Ureter (tissue), 1 donor: ENCODE measurements around the gene PDXP. TPM values are rescaled to one million over a fixed set of nuclear protein-coding genes. Genes with fewer than 3 reads are reported as not detected.
"Not testable (repeated sequence)": the region's sequence is repeated elsewhere in the genome, so short reads cannot be mapped to it uniquely, and the experiment has no call there.

Experiments used
- DNase-seq: peaks from one replicate; pipeline ENCODE4 v3.0.0-alpha.2; 2020; ENCODE audit warnings: low spot score
- total RNA-seq: library from RNA; stranded (reverse); gene quantifications from one replicate; pipeline ENCODE4 v1.2.4, GENCODE V29; 2023
- donor health status: DM: yes; HTN: yes; CAD: no.

PDXP gene, protein sequence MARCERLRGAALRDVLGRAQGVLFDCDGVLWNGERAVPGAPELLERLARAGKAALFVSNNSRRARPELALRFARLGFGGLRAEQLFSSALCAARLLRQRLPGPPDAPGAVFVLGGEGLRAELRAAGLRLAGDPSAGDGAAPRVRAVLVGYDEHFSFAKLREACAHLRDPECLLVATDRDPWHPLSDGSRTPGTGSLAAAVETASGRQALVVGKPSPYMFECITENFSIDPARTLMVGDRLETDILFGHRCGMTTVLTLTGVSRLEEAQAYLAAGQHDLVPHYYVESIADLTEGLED
- 5.2 TPM for total RNA-seq

DNA sequence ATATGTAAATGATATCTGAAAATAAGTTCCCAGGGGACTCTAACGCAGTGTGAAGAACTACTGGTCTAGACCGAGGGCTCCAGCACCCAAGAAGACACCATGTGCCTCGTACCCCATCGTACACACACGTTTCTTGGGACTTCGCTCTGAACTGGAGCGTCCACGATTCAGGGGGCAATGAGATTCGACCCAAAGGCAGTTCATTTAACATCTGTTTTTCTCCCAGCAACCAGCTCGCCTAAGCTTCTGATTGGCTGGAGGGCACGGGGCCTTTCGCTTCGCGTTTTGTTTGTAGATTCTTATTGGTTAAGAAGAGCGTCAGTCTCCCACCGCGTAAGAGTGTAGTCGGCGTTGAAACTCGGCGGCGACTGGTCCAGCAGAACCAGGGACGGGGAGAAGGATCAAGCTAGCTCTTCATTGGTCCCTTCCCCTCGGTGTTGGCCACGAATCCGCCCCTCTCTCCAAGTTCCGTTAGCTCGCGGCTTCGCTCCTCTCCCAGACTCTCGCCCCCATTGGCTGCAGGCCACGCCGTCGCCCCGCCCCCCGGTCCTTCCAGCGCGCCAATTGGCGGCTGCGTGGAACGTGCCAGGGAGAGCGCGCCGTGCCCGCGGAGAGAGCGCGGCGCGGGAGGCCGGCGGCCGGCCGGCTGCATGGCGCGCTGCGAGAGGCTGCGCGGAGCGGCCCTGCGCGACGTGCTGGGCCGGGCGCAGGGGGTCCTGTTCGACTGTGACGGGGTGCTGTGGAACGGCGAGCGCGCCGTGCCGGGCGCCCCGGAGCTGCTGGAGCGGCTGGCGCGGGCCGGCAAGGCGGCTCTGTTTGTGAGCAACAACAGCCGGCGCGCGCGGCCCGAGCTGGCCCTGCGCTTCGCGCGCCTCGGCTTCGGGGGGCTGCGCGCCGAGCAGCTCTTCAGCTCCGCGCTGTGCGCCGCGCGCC is at the start of gene PDXP:
Gene PDXP (plus strand): TSS at position 591 of the 933 bp plus-strand sequence. CDS start 60 bp downstream, at position 651.
- peak; percentile 99 for DNase-seq

DNA sequence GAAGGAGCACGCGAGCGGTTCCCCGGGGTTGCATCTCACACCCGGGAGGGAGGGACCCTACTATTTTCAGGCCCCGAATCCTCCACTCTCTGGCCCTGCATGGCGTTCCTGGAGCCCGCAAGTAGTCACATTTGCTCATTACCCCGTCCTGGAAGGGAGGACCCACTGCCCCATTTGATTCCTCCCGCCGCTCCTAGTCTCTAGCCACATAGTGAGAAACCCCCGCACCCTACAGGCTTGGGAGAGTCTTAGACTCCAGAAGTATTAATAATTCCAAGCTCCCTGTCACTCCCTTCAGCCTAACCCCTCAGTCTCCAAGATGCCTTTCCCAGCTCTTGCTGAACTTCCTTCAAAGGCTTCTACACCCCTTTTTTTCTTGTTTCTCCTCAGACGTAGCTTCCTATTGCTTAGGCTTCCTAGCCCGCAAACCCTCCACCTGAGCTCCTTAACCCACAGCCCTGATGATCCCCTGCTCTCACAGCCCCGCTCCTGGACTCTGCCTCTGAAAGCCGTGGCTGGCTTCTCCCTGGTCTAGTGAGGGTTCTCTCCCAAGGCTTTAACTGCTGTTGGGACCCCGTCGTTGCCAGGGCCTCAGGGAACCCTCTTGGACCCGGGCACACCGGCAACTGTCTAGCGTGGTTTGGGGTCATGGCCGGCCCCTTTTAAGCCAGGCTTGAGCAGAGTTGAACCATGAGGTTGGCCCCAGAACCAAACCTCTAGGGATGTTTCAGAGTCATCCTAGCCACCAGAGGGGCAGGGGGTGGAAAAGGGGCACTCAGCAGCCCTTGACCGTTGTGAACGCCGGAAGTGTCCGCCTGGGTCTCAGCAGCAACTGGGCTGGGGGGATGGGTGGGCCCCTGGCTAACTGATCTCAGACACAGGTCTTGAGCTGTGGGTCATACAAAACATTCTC is 49.0 kb upstream of the PDXP start:
- no peak for DNase-seq

DNA sequence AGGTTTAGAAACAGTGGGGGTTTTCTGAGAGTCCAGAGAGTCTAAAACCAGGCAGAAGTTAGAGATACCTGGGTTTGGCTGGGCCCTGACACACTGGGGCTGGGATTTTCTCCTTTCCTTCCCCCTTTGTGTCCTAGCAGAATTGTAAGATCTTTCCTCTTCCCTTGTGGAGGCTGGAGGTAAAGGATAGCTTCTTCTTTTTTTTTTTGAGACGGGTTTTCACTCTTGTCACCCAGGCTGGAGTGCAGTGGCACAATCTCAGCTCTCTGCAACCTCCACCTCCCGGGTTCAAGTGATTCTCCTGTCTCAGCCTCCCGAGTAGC is 48.4 kb upstream of the PDXP start:
- not testable (repeated sequence) for DNase-seq

DNA sequence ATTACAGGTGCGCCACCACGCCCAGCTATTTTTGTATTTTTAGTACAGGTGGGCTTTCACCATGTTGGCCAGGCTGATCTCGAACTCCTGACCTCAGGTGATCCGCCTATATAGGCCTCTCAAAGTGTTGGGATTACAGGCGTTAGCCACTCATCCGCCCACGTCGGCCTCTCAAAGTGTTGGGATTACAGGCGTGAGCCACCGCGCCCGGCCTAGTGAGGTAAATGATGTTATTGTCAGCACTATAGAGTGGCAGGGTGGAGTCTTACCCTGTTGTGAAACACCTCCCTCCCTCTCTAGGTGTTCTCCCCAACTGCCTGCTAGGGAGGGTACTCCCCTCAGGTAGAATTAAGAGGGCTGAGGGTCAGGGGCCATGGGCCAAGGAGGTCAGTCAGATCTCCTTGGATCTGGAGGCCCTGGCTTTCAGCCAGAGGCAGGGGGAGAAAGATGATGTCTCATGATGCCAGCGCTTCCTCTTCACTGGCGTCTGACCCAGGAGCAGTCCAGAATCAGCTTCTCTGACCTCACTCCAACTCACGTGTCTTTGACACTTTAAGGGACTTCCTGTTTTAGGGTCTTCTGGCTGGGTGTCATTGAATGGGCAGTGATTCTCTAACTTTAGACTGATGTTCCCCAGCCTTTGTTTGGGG is 47.9 kb upstream of the PDXP start:
- no peak for DNase-seq

DNA sequence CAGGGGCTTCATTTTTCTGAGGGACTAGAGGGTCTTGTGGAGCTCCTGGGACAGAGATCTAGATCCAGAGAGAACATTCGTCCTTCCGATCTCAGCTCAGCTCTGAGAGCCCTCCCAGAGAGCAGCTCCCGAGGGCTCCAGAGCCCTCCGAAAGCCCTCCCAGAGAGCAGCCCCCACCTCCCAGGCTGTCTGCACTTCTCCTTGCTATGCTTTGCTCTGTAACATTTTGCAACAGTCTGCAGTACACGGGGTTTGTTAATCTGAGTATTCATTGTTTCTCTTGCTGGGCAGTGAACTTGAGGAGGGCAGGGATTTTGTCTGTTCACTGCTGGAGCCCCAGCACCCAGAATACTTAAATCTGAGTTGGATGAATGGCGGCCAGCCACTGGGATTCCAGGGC is 47.3 kb upstream of the PDXP start:
- no peak for DNase-seq

DNA sequence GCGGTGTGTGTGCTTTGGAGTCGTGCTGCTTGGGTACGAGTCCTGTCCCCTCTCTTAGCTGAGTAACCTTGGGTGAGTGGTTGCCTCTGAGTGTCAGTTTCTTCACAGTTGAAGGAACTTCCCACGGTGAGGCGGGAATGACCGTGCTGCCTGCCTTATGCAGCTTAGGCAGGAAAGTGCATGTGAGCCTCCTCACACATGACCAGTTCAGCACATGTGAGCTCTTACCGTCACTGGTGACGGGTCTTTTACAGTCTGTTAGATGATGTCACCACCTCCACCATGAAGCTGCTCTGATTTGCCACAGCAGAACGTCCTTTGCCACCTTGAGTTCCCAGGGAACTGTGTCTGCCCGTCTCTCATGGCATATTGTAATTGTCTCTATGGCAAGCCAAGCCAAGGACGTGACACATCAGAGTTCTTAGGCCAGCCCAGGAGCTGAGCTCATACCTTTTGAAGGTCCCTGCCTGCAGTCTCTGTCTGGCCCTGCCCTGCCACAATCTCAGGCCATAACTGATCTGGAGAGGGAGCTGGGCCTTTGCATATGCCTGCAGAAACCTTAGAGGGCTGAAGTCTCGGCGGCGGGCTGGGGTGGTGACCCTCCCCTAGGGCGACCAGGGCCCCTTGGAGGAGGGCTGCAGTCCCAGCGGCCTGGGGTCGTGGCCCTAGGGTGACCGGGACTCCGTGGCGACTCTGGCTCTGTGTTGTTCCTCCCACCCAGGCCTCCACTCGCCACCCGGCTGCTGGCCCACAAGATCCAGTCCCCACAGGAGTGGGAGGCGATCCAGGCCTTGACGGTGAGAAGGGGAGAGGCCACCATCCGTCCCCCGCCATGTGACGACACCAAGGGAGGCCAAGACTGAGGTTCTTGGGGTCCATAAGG is 42.1 kb upstream of the PDXP start:
- DNase-seq: no peak

DNA sequence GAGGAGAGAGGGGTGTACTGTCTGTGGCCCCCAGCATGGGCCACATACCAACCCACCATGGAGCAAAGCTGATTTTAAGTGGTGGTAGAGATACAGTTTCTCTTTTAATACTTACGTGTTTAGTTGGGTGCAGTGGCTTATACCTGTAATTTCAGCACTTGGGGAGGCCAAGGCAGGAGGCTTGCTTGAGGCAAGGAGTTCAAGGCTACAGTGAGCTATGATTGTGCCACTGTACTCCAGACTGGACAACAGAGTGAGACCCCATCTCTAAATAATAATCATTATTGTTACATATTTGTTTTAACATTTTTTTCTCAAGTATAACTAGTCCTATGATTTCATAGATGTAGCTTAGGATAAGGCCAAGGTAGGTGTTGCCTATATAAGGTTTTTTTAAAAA is 41.1 kb upstream of the PDXP start:
- no peak for DNase-seq

DNA sequence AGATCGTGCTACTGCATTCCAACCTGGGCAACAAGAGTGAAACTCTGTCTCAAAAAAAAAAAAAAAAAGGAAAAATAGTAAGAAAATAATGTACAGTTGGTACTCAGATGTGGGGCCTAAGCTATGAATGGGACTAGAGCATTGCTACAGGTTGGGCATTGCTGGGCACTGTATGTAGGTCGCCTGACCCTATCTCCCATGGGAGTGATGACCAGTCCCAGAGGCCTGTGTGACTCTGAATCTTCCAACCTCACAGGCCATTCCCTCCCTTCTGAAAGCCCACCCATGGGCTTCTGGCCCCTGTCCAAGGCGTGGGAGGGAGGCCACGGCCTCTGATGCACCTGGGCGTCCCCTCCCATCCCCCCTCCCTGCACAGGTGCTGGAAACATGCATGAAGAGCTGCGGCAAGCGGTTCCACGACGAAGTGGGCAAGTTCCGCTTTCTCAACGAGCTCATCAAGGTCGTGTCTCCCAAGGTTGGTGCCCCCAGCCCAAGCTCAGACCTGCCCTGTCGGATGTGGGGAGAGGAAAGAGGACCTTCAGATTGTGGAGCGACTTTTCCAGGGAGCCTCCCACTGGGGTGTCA is 40.4 kb upstream of the PDXP start:
- DNase-seq: no peak

DNA sequence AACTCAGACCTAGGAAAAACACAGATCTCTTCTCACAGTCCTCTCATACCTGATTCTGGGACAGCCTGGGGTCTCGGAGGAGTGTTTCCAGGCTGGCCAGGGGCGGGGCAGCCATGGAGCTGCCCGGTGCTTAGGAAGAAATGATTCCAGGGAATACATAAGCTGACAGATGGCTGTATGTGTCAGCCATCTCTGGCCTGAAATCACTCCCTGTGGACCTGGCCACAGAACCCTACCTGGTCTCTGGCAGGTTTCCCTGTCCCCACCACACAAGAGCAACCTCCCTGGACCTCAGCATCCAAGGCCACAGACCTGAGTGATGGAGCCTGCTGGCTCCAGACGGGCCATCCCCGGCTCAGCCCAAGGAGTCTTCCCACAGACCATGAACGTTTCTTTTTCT is 39.8 kb upstream of the PDXP start:
- no peak for DNase-seq

DNA sequence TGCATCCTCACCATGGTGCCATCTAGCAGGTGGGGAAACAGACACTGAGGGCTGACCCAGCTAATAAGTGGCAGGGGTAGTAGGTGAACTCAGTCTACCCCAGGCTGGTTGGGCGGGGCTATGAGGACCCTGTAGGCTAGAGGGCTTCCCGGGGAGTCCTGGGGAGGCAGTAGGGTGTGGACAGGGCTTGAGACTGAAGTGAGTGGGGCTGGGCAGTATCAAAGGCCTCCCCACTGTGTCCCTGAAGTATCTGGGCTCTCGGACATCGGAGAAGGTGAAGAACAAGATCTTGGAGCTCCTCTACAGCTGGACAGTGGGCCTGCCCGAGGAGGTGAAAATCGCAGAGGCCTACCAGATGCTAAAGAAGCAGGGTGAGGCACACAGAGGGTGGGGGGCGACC is 38.5 kb upstream of the PDXP start:
- no peak for DNase-seq

DNA sequence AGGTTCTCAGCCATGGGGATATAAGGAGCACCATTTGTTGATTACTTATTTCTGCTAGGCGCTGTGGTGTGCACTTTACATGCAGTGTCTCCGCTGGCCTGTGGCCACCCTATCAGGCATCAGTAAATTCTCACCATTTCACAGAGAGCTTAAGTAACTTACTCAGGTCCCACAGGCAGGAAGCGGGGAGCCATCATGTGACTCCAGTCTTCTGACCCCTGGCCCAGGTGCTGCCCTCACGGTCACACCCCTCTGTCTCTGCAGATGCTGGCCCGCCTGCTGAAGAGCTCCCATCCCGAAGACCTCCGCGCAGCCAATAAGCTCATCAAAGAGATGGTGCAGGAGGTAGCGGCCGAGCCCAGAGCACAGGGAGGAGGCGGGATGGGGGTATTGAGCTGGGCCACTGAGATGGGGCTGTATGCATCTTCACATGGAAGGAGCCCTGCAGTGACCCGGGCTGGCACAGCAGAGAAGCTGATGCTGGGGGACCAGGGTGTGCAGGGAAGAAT is 37.1 kb upstream of the PDXP start:
- DNase-seq: no peak

DNA sequence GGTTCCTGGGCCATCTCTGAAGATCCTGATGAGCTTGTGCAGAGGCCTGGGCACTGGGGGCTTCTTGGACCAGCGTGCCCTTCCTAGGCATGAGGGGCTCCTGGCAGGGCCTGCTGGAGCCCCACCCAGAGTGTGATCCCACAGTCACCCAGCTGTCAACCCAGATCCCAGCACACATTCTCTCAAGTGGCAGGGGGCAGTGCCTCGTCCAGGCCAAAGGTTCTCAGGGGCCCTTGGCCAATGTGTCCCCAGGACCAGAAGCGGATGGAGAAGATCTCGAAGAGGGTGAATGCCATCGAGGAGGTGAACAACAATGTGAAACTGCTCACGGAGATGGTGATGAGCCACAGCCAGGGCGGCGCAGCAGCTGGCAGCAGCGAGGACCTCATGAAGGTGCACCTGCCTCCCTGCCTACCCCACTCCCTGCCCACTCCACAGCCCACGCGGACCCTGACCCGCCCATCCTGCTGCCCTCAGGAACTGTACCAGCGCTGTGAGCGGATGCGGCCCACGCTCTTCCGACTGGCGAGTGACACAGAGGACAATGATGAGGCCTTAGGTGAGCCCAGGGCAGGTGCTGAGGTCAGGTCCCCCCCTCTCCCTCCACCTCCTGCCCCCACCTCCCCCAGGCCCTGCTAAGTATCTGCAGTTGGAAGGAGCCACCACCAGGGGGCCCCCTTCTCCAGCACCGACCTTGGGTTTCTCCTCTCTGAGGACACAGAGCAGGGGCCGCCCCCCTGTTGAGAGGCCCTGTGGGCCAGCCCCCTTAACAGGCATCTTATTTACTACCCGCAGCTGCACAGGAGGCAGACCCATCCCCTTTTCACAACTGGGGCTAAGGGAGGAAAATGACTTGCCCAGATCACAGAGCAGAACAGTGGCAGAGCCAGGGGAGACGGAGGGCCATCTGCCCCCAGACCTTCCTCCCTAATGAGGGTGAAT is 35.2 kb upstream of the PDXP start:
- no peak for DNase-seq

DNA sequence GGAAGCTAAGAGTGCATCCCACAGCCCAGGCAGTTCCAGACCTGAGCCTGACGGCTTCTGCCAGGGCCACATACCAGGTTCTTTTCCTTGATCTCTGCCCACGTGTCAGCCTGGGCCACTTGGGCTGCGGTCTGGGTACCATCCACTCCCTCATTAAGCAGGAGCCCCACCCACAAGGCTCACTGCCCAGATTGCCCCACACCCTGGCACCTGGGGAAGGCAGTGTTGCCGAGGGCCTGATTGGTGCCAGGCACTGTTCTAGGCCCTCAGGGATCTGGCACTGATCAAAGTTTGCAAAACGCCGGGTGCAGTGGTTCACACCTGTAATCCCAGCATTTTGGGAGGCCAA is 34.5 kb upstream of the PDXP start:
- no peak for DNase-seq

DNA sequence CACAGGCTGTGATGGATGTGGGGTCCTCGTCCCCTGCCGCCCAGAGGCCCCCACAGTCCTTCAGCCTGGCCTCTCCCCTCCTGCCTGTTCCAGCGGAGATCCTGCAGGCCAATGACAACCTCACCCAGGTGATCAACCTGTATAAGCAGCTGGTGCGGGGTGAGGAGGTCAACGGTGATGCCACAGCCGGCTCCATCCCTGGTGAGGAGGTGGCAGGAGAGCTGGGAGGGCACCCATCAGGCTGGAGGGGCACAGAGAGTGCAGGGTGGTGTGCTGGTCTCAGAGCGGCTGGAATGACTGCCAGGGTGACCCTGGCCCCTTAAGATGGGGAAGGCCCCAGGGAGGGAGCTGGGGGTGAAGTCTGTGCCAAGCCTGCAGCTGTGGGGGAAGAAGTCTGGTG is 33.6 kb upstream of the PDXP start:
- DNase-seq: no peak

DNA sequence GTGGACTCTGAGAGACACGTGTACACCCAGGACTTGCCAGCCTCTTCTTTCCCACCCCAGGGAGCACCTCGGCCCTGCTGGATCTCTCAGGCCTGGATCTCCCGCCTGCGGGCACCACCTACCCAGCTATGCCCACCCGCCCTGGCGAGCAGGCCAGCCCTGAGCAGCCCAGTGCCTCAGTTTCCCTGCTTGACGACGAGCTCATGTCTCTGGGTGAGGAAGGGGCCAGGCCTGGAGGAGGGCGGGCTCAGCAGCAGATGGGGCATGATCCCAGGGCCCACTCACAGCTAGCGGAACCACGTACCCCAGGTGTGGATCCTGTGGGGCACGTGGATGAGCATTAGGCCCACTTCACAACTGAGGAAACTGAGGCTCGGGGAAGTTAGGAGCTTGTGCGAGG is 32.8 kb upstream of the PDXP start:
- DNase-seq: no peak

DNA sequence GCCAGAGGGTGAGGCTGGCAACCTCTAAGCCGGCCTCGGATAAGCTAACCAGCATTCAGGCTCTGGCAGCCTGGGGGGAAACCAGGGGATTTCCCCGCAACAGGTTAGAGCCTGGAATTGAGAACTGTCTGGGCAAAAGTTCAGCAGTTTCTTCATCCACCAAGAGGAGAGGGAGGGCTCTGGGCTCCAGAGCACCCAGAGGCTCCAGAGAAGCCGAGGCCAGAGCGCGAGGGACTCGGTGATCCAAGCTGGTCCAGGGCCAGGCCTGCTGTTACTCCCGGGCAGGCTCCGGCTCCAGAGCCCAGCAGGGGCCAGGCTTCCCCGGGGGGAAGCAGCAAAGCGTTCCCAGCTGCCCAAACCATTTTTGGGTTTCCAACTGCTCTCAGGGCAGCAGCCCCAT is 32.4 kb upstream of the PDXP start:
- DNase-seq: peak; percentile 63

DNA sequence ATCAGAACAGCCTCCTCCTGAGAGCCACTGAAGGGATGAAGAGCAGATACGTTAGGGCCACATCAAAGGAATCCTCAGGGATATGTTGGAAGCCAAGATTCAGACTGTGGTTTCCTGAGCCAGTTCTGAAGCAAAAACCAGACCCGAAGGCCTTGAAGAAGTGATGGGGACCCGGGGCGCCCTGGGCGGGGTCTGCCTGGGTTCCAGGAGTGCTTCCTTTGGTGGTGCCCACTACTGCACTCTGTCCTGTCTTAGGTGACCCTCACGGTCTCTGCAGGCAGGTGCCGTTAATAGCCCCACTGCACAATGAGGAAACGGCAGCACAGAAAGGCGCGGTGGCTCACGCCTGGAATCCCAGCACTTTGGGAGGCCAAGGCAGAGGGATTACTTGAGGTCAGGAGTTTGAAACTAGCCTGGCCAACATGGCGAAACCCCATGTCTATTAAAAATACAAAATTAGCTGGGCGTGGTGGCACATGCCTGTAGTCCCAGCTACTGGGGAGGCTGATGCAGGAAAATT is 31.9 kb upstream of the PDXP start:
- DNase-seq: no peak

DNA sequence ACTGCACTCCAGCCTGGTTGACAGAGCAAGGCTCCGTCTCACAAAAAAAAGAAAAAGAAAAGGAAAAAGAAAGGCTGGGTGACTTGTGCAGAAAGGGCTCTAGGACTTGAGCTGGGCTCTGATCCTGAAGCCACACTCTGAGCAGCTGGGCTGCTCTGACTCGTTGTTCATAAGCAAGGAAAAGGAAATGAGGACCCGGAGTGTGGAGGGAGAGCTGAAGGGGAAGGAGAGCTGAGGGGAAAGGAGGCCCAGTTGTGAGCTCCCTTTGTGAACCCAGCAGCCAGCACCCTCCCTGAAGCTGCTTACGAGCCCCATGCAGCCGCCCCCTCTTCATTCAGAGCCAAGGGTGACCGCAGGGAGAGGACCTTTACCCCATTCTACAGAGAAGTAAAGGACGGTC is 31.4 kb upstream of the PDXP start:
- no peak for DNase-seq

DNA sequence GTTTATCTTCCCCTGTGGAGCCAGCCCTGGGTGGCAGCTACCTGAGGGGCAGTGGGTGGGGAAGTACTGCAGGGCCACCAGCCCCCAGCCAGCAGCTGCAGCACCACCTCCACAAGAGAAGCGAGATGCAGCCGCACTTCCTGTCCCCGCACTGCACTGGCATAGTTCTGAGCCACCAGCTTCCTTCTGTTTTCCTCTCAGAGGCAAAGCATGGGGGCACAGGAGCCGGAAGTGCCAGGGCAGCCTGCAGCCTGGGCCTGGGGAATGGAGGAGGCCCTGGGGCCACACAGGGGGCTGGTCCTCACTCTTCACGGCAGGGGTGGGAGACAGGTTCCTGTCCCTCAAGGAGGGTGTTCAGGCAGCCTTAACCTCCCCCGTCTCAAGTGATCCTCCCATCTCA is 31.0 kb upstream of the PDXP start:
- DNase-seq: no peak
